HG02571 (cell line): ENCODE data around the gene RBM25.

ENCODE experiments used
- ATAC-seq: cut with Tn5 transposase; IDR thresholded peaks from one replicate; pipeline ENCODE4 v1.9.1; 2021; ENCODE audit warnings: mild to moderate bottlenecking, moderate library complexity; ENCODE audit not compliant: unreplicated experiment

RBM25 gene

DNA sequence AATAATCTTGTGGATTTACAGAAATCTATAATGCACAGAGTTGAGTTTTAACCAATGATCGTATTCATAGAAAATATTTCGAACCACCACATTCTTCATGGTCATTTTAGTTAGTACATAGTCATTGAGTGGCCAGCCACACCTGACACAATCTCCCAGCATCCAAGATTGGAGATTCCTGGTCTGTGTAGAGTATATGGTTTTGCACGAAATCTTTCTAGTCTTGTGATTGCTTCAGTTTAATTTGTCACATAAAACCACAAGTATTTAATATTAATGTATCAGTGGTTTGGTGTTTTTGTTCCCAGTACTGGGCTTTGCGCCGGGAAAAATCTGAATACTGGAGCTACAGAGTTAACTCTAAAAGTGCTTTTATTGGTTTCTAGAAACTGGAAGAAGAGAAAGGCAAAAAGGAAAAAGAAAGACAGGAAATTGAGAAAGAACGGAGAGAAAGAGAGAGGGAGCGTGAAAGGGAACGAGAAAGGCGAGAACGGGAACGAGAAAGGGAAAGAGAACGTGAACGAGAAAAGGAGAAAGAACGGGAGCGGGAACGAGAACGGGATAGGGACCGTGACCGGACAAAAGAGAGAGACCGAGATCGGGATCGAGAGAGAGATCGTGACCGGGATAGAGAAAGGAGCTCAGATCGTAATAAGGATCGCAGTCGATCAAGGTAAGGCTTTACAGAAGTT lies 44.6 kb downstream of the RBM25 start:
- ATAC-seq: no peak

- ATAC-seq: no peak
Observed at GRCh38 chr14:73105050-73105449, 46.7 kb downstream of the RBM25 start.

DNA sequence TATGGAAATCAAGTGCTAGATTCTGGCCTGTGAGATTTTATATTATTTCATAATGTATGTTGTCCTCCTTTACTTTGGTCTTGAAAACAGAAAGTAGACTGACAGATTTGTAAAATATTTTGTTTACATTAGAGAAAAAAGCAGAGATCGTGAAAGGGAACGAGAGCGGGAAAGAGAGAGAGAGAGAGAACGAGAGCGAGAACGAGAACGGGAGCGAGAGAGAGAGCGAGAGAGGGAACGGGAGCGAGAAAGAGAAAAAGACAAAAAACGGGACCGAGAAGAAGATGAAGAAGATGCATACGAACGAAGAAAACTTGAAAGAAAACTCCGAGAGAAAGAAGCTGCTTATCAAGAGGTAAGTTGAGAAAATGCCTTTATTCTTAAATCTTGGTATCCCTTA lies 47.4 kb downstream of the RBM25 start:
- no peak for ATAC-seq

- ATAC-seq: no peak
Observed at GRCh38 chr14:73116079-73116665, 57.8 kb downstream of the RBM25 start.

GRCh38 chr14:73124180-73124894 lies 66.0 kb downstream of the RBM25 start:
- ATAC-seq: no peak

DNA sequence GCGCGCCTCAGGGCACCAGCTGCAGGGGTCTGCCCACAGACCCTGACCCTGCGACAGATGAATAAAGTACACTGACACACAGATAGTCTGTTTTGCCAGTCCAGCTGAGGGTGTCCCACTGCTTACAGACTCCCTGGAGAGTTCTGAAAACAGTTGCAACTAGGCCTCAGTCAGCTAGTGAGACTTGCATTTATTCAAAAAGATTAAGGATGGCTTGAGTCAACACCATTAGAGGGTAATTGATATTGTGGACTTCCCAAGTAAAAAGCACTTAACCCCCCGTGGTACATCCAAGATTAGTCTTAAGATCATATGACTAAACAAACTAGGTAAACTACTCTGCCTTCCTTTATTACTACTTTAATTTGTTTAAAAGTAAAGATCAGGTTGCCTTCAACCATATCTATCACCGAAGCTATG lies 66.8 kb downstream of the RBM25 start:
- ATAC-seq: no peak

GRCh38 chr14:73125746-73126145 lies 67.4 kb downstream of the RBM25 start:
- ATAC-seq: no peak

- no peak for ATAC-seq
Observed at GRCh38 chr14:73133795-73134194, 75.5 kb downstream of the RBM25 start.

DNA sequence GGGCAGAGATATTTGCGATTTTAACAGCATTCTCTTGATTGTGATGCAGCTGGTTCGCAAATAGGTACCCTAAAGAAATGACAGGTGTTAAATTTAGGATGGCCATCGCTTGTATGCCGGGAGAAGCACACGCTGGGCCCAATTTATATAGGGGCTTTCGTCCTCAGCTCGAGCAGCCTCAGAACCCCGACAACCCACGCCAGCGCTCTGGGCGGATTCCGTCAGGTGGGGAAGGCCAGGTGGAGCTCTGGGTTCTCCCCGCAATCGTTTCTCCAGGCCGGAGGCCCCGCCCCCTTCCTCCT lies 77.7 kb downstream of the RBM25 start:
- no peak for ATAC-seq

DNA sequence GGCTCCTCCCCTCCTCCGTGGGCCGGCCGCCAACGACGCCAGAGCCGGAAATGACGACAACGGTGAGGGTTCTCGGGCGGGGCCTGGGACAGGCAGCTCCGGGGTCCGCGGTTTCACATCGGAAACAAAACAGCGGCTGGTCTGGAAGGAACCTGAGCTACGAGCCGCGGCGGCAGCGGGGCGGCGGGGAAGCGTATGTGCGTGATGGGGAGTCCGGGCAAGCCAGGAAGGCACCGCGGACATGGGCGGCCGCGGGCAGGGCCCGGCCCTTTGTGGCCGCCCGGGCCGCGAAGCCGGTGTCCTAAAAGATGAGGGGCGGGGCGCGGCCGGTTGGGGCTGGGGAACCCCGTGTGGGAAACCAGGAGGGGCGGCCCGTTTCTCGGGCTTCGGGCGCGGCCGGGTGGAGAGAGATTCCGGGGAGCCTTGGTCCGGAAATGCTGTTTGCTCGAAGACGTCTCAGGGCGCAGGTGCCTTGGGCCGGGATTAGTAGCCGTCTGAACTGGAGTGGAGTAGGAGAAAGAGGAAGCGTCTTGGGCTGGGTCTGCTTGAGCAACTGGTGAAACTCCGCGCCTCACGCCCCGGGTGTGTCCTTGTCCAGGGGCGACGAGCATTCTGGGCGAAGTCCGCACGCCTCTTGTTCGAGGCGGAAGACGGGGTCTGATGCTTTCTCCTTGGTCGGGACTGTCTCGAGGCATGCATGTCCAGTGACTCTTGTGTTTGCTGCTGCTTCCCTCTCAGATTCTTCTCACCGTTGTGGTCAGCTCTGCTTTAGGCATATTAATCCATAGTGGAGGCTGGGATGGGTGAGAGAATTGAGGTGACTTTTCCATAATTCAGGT lies 78.3 kb downstream of the RBM25 start, which contains the start of gene PSEN1:
TSS of gene PSEN1 (plus strand) at position 121 of the 839 bp plus-strand sequence. CDS start 11,513 bp downstream, outside the sequence.
- ATAC-seq: peak; percentile 89

- no peak for ATAC-seq
Observed at GRCh38 chr14:73140811-73141323, 82.5 kb downstream of the RBM25 start.

GRCh38 chr14:73142216-73142615 lies 83.9 kb downstream of the RBM25 start:
- ATAC-seq: no peak

GRCh38 chr14:73143003-73143402 lies 84.7 kb downstream of the RBM25 start:
- ATAC-seq: no peak

DNA sequence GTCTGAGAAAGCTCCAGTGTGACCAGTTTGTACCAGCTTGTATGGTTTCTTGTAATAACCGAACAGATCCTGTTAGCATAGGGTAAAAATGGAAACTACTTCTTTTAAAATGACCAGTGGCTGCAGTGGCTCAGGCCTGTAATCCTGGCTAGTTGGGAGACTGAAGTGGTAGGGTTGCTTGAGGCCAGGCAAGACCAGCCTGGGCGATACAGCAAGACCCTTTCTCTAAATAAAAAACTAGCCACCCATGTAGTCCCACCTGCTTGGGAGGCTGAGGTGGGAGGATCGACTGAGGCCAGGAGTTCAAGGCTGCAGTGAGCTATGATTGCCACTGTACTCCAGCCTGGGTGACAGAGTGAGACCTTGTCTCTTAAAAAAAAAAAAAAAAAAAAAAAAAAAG lies 85.3 kb downstream of the RBM25 start:
- ATAC-seq: no peak

- no peak for ATAC-seq
Observed at GRCh38 chr14:73145371-73145770, 87.0 kb downstream of the RBM25 start.

DNA sequence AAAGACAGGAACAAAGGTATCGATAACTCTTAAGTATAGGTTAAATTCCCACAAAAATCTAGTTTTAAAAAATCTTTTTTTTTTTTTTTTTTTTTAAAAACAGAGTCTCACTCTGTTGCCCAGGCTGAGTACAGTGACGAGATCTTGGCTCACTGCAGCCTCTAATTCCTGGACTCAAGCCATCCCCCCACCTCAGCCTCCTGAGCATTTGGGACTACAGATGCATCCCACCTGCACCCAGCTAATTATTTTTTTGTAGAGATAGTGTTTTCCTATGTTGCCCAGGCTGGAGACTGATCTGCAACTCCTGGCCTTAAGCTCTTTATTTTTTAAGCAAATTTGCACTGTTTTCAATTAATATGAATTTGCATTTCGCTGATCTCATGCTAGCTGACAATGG lies 87.8 kb downstream of the RBM25 start:
- no peak for ATAC-seq

GRCh38 chr14:73149753-73150152 lies 91.4 kb downstream of the RBM25 start:
- no peak for ATAC-seq

DNA sequence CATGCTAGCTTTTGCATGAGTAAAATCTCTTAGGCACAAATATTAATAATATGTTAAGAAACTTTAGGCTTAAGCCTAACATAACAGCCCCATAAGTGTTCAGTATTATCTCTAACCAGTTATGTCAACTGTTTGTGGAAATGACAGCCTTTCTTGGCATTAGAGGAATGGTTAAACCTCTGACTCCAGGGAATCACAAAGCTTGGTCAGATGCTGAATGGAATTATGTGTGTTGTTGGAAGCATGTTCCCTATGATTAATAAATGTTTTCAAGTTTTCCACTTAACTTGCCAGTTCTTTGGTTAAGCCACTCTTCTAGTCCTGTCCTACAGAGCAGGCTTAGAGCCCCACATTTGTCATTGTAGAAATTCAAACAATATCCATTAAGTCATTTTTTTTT lies 94.9 kb downstream of the RBM25 start:
- no peak for ATAC-seq

GRCh38 chr14:73162251-73162650 lies 103.9 kb downstream of the RBM25 start:
- no peak for ATAC-seq

DNA sequence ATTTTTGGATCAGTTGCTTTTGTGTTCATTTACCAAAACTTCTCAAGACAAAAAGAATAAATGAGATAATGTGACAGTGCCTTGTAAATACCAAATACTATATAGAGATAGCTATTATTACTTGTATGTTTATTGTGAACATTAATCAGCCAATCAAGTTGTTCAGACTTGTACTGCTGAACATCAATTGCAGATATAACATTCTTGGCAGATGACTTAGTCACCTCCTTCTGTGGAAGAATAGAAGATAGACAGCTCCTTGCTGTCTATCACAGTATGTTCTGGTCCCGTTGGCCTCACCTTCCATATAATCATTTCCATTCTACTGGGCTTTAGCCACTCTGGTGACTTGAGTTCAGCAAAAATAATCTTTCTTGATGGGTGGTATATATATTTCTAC lies 108.1 kb downstream of the RBM25 start:
- ATAC-seq: no peak

GRCh38 chr14:73167727-73168126 lies 109.4 kb downstream of the RBM25 start:
- ATAC-seq: no peak
